GM13977 (cell line): ENCODE data around the gene CCNB1IP1.

Experiments
- DNase-seq: peaks from one replicate; pipeline ENCODE4 v3.0.0; 2012; ENCODE audit warnings: low spot score
- in situ Hi-C: fragments of 300-500 bp; cut with MboI; formaldehyde crosslinking; loops from one replicate; pipeline ENCODE4 v1.12.0; 2022; ENCODE audit warnings: low sequenced_read_pairs, low pct_unique_long_range_greater_than_20kb, mixed read lengths, inconsistent platforms; ENCODE audit not compliant: unreplicated experiment
- TF ChIP-seq, protein P1 (sequence below): IDR thresholded peaks from 2 replicates; pipeline ENCODE4 v1.5.1; 2012; ENCODE audit warnings: mild to moderate bottlenecking, control low read depth; ENCODE audit not compliant: insufficient read depth; ENCODE audit errors: extremely low read depth, missing control alignments

The CCNB1IP1 gene

DNA sequence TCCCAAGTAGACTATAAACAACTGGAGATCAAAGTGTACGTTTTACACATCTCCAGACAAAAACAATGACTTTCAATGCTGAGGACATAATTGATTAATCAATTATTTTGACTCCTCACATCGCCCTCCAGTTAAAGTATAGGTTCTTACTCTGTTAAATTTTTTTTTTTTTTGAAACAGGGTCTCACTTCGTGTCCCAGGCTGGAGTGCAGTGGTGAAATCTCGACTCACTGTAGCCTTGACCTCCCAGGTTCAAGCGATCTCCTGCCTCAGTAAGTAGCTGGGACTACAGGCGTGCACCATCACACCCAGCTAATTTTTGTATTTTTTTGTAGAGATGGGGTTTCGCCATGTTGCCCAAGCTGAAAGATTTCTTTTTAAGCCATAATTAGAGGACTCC, 938 bp upstream of the CCNB1IP1 start:
- TF ChIP-seq, protein P1, sequence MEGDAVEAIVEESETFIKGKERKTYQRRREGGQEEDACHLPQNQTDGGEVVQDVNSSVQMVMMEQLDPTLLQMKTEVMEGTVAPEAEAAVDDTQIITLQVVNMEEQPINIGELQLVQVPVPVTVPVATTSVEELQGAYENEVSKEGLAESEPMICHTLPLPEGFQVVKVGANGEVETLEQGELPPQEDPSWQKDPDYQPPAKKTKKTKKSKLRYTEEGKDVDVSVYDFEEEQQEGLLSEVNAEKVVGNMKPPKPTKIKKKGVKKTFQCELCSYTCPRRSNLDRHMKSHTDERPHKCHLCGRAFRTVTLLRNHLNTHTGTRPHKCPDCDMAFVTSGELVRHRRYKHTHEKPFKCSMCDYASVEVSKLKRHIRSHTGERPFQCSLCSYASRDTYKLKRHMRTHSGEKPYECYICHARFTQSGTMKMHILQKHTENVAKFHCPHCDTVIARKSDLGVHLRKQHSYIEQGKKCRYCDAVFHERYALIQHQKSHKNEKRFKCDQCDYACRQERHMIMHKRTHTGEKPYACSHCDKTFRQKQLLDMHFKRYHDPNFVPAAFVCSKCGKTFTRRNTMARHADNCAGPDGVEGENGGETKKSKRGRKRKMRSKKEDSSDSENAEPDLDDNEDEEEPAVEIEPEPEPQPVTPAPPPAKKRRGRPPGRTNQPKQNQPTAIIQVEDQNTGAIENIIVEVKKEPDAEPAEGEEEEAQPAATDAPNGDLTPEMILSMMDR, result no peak
- in situ Hi-C loops, result loop anchor here (10.0 kb wide), 1 partner anchor 131 kb away; the partner anchor contains the start of genes PIP4P1 and PNP
- DNase-seq, result no peak

DNA sequence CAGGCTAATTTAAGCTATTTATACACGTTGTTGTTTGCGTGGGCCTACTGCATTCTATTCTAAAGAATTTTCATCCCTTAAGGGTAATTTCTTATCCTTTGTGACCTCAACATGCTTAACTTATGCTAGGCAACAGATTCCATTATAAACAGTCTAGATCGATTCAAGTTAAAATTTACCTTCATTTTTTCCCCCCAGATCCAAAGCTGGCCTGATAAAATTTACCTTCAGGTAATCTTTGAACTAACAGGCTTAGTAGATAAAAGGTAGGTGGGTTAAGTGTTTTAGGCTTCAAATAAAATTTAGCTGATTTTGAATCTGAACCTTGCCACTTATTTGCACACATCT, 389 bp upstream of the CCNB1IP1 start:
- in situ Hi-C loops, result loop anchor here (10.0 kb wide), 1 partner anchor 131 kb away; the partner anchor contains the start of genes PIP4P1 and PNP
- TF ChIP-seq, protein P1, result no peak
- DNase-seq, result no peak

DNA sequence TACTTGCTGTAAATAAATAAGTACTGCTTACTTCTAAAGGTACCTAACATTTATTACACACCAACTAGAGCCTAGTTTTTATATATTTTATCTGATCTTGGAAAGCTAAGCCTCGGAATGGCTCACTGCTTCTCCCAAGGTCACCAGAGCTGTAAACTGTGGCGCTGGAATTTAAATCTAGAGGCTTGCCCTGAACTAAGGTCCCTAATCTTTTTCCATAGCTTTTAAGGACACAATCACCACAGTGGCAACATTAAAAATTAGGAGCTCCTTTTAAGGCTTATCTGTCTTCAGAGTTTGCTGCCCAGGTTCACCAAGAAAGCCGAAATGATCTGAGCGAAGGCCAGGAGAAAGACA, 670 bp downstream of the CCNB1IP1 start:
- DNase-seq, result no peak
- in situ Hi-C loops, result loop anchor here (10.0 kb wide), 1 partner anchor 132 kb away; the partner anchor contains the start of genes PIP4P1 and PNP
- TF ChIP-seq, protein P1, result no peak

DNA sequence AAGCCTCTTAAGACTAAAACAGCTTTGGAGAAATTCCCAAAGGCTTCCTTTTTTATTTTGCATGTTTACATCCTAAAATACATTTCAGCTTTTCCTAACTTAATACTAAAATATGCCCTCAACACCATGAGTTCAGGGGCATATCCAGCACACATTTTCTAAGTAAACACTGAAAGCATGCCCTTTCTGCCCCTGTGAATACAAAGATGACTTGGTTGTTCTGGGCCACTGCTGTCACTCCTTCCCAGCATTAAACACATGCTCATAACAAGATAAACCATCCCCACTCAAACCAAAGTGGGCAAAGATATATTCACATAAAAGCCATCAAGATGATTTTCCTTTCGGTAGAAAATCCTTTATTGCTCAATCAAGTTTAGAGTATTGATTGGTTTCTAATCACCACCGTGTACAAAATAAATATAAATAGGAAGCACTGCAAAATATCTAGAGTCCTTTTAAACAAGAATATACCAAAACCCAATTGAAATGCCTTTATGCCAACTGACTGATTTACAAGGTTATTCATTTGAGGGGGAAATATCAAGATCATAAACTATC, 1.9 kb downstream of the CCNB1IP1 start:
- no peak for DNase-seq
- TF ChIP-seq, protein P1, result no peak
- in situ Hi-C loops, result loop anchor here (10.0 kb wide), 1 partner anchor 134 kb away; the partner anchor contains the start of genes PIP4P1 and PNP

DNA sequence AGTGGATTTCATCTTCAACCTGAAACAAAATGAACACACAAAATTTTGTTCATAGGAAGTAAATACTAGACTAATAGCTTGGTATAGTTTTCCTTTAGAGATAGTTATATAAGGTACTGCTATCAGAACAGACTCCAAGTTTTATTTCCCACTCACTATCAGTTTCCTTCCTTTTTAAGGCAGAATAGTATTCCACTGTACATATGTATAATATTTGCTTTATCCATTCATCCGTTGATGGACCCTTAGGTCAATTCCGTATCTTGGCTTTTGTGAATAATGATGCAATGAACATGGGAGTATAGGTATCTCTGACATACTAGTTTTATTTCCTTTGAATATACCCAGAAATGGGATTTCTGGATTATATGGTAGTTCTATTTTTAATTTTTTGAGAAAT, 3.7 kb downstream of the CCNB1IP1 start:
- in situ Hi-C loops, result loop anchor here (5.0 kb wide), 1 partner anchor 283 kb away; no protein-coding TSS in a partner anchor
- no peak for DNase-seq
- TF ChIP-seq, protein P1, result no peak

DNA sequence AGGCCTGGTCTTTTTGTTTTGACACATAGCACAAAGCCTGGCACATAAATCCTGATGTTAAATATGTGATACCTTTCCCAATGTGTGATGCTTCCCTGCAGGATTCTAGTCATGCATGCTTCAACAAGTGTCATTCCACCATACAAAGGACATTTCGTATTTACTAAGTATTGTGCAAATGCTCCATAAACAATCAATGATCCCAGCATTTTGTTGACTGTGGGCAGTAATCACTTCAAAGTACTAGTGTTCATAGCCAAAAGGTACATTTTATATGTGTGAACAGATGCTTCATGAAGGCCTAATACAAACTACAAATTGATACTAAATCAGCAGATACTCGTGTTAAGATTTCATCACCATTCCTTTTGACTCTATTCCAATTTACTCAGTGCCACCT, 4.4 kb downstream of the CCNB1IP1 start:
- no peak for DNase-seq
- TF ChIP-seq, protein P1, result no peak
- in situ Hi-C loops, result loop anchor here (5.0 kb wide), 1 partner anchor 284 kb away; no protein-coding TSS in a partner anchor
